GM06990 (cell line): Measurements from ENCODE around the gene EEIG1.

Experiments used
- DNase-seq: peaks from one replicate; pipeline ENCODE4 v3.0.0-alpha.2; 2011; ENCODE audit not compliant: insufficient read length; ENCODE audit errors: extremely low read depth
- H3K27me3 ChIP-seq: replicated peaks from 2 replicates; pipeline ENCODE4 v1.6.0; 2011; ENCODE audit warnings: low read length; ENCODE audit not compliant: control insufficient read depth, insufficient read depth
- H3K36me3 ChIP-seq: 2 replicates; pipeline ENCODE4 v1.5.1; 2011; ENCODE audit warnings: low read length; ENCODE audit not compliant: control insufficient read depth, insufficient read depth
- H3K4me3 ChIP-seq: replicated peaks from 2 replicates; pipeline ENCODE4 v1.5.1; 2011; ENCODE audit warnings: low read depth, mild to moderate bottlenecking, control low read depth, low read length
- CTCF ChIP-seq: IDR thresholded peaks from 2 replicates; pipeline ENCODE4 v1.5.1; 2011; ENCODE audit warnings: low read length, control low read depth, mild to moderate bottlenecking, inconsistent platforms; ENCODE audit not compliant: insufficient read depth, poor library complexity, severe bottlenecking

Gene EEIG1

DNA sequence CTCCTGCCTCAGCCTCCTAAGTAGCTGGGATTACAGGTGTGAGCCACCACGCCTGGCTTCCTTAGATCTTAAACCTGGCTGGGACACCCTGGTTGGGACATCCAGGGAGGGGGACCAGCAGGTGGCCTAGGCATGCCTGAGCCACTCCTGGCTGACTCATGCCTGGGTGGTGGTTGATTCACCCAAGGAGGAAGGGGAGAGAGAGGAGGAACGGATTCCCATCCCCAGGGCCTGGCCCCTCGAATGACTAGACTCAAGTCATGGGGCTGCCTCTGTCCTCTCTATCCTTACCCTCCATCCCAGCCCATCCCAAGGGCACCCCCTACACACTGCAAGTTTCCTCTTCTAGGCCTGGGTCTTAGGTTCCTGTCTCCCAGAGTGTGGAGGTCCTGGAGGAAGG, 12.7 kb downstream of the EEIG1 start:
- no peak for TF ChIP-seq CTCF
- H3K4me3 ChIP-seq, result no peak overlapping the region
- no peaks in the 10 kb centered on the region for H3K27me3 ChIP-seq
- DNase-seq, result no peak
- H3K36me3 ChIP-seq, result no peaks in the 10 kb centered on the region

- H3K27me3 ChIP-seq, result no peaks in the 10 kb centered on the region
- no peak for TF ChIP-seq CTCF
- no peaks in the 10 kb centered on the region for H3K36me3 ChIP-seq
- no peak overlapping the region for H3K4me3 ChIP-seq
- DNase-seq, result no peak
These were observed 13.5 kb downstream of the EEIG1 start for GRCh38 chr9:127967151-127967809.

DNA sequence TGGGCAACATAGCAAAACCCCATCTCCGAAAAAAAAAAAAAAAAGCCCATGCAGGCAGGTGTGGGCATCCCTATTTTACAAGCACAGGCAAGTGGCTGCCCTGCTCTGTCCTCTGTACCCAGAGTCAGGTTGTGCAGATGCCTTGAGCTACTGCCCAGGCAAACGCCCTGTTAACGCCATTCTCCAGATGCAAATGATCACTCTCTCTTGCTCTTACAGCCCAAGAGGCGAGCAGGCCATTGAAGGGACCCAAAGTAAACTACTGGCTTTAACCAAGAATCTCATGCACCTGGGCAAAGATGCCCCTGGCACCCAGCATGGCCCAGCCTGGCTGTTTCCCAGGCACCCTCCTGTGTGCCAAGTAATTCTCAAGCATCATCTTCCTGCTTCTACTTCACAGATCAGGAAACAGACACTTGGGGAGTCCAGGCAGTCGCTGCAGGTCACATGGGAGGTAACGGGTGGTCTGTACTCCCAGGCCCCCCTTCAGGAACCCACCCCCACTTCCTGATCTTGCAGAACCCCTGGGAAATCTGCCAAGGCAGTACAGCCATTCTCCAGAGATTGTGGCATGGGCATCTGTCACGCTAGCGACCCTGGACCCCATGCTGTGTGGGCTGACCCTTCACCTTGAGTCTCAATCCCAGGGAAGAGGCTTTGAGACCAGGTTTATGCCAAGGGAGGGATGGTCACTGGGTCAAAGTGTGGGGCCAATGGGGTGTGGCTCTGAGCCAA, 14.2 kb downstream of the EEIG1 start:
- no peak for TF ChIP-seq CTCF
- H3K27me3 ChIP-seq, result no peaks in the 10 kb centered on the region
- no peaks in the 10 kb centered on the region for H3K36me3 ChIP-seq
- DNase-seq, result no peak
- H3K4me3 ChIP-seq, result no peak overlapping the region

- no peaks in the 10 kb centered on the region for H3K27me3 ChIP-seq
- no peak overlapping the region for H3K4me3 ChIP-seq
- no peak for DNase-seq
- no peak for TF ChIP-seq CTCF
- H3K36me3 ChIP-seq, result no peaks in the 10 kb centered on the region
These were observed 14.8 kb downstream of the EEIG1 start for GRCh38 chr9:127965953-127966352.

GRCh38 chr9:127963359-127964064, 17.3 kb downstream of the EEIG1 start:
- DNase-seq, result no peak
- H3K36me3 ChIP-seq, result no peaks in the 10 kb centered on the region

More at GRCh38 chr9:127963359-127964064, 17.3 kb downstream of the EEIG1 start:
- no peak for TF ChIP-seq CTCF
- Histone ChIP-seq H3K27me3 (no peaks in the 10 kb centered on the region), H3K4me3 (no peak overlapping the region)
